ENCODE measurements around the gene GNB1L.

The GNB1L gene

DNA sequence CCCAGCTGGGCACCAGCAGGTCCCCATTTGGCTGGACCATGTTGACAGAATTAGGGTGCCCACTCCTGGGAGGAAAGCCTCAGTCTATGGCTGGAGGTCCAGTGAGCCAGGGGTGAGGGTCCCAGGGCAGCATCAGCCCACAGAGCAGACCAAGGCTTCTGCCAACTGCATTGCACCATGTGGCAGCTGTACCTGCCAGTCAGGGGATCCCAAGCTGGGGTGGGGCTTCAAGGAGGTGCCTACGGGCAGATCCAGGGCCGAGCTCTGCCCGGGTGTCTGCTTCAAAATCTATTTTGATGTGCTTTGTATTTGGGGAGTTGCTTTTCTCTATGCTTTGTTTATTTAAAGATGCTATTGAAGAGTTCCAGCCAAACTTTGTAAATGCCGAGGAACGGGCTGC is 120.9 kb downstream of the GNB1L start:
- no peak for DNase-seq (ENCODE audit: low read depth)
